HL-60 (cell line): ENCODE data around the gene GKN1.

Experiments
- CTCF ChIP-seq: IDR thresholded peaks from one replicate; pipeline ENCODE4 v1.5.1; 2011; ENCODE audit warnings: low read length, control low read depth, inconsistent platforms; ENCODE audit not compliant: insufficient read depth
- GABPA ChIP-seq: IDR thresholded peaks from 2 replicates; pipeline ENCODE4 v1.6.1; 2012; ENCODE audit warnings: low read depth
- POLR2AphosphoS5 ChIP-seq: IDR thresholded peaks from 2 replicates; pipeline ENCODE4 v1.6.1; 2012; ENCODE audit warnings: low read depth
- REST ChIP-seq: IDR thresholded peaks from 2 replicates; pipeline ENCODE4 v1.6.1; 2012; ENCODE audit warnings: low read depth; ENCODE audit not compliant: insufficient replicate concordance
- SPI1 ChIP-seq: IDR thresholded peaks from 2 replicates; pipeline ENCODE4 v1.6.1; 2012; ENCODE audit warnings: low read depth, mild to moderate bottlenecking, borderline replicate concordance

- no peak for TF ChIP-seq POLR2AphosphoS5
- TF ChIP-seq CTCF: no peak
- TF ChIP-seq REST: no peak
- TF ChIP-seq SPI1: no peak
- TF ChIP-seq GABPA: no peak
Measured at GRCh38 chr2:68980956-68981355, 6.5 kb downstream of the GKN1 start.
